ENCODE results near the gene WDR33.

Gene WDR33

DNA sequence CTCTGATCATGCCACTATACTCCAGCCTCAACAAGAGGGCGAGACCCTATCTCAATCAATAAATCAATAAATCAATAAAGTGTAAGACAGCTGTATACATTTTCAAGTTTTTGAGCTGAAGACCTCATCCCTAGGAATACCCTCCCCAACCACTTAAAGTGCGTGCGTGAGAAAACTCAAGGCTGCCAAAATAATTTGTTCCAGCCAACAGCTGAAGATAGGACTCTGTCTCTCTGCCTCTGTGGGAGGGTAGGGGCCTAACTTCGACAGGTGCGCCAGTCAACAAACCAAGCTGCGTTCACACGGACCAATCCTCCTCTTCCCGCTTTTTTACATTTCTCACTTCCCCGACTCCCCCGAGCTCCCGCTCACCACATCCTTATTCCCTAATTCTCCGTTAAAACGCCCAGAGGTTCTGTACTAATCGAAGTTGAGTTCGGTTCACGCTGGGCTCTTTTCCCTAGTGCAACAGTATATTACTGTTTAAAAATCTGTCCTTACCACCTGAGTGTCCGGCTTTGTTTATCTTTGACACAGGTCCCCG lies 46.4 kb upstream of the WDR33 start:
- Histone ChIP-seq H2AFZ (ENCODE audit: low read length) (no peak overlapping the region), H3K9me2 (ENCODE audit: low read depth, low read length) (no peaks in the 10 kb centered on the region), H4K20me1 (ENCODE audit: insufficient read depth, low read length) (no peaks in the 10 kb centered on the region)

GRCh38 chr2:127853671-127854070 lies 42.7 kb upstream of the WDR33 start:
- no peak overlapping the region for H3K4me3 ChIP-seq (ENCODE audit: low read depth, low read length, poor library complexity, severe bottlenecking)
- no peak overlapping the region for H3K9ac ChIP-seq (ENCODE audit: low read length)
- no peaks in the 10 kb centered on the region for H3K9me3 ChIP-seq (ENCODE audit: low read length)
- peak overlapping the region; percentile 38; the same call in 1 of the 2 replicates for H3K4me2 ChIP-seq (ENCODE audit: low read length)
- TF ChIP-seq, protein P1, sequence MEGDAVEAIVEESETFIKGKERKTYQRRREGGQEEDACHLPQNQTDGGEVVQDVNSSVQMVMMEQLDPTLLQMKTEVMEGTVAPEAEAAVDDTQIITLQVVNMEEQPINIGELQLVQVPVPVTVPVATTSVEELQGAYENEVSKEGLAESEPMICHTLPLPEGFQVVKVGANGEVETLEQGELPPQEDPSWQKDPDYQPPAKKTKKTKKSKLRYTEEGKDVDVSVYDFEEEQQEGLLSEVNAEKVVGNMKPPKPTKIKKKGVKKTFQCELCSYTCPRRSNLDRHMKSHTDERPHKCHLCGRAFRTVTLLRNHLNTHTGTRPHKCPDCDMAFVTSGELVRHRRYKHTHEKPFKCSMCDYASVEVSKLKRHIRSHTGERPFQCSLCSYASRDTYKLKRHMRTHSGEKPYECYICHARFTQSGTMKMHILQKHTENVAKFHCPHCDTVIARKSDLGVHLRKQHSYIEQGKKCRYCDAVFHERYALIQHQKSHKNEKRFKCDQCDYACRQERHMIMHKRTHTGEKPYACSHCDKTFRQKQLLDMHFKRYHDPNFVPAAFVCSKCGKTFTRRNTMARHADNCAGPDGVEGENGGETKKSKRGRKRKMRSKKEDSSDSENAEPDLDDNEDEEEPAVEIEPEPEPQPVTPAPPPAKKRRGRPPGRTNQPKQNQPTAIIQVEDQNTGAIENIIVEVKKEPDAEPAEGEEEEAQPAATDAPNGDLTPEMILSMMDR (IDR thresholded peaks at IDR 0.05; ENCODE audit: low read length): no peak
- TF ChIP-seq EZH2 (IDR thresholded peaks at IDR 0.05; ENCODE audit: borderline replicate concordance, low read length): no peak
- peaks cover 31% of the 10 kb centered on the region for H3K4me1 ChIP-seq (ENCODE audit: insufficient read depth, low read length, severe bottlenecking)
- no peak overlapping the region for H2AFZ ChIP-seq (ENCODE audit: low read length)
- H3K9me2 ChIP-seq (ENCODE audit: low read depth, low read length): no peaks in the 10 kb centered on the region
- peaks cover 84% of the 10 kb centered on the region for H3K79me2 ChIP-seq (ENCODE audit: insufficient read depth, low read length)
- no peaks in the 10 kb centered on the region for H3F3A ChIP-seq (ENCODE audit: insufficient read depth, low read length)
- H3K27ac ChIP-seq (ENCODE audit: low read depth, low read length, poor library complexity, severe bottlenecking): no peak overlapping the region
- H4K20me1 ChIP-seq (ENCODE audit: insufficient read depth, low read length): no peaks in the 10 kb centered on the region
- H3K36me3 ChIP-seq (ENCODE audit: insufficient read depth, low read length): peaks cover 65% of the 10 kb centered on the region
- no peaks in the 10 kb centered on the region for H3K27me3 ChIP-seq (ENCODE audit: insufficient read depth, low read length)

More for the DNA sequence above, 46.4 kb upstream of the WDR33 start:
- H3K36me3 ChIP-seq (ENCODE audit: insufficient read depth, low read length): peaks cover 29% of the 10 kb centered on the region
- H3K4me3 ChIP-seq (ENCODE audit: low read depth, low read length, poor library complexity, severe bottlenecking): peak overlapping the region; percentile 86
- H3K9me3 ChIP-seq (ENCODE audit: low read length): no peaks in the 10 kb centered on the region
- peak overlapping the region; percentile 68 for H3K27ac ChIP-seq (ENCODE audit: low read depth, low read length, poor library complexity, severe bottlenecking)
- no peaks in the 10 kb centered on the region for H3K27me3 ChIP-seq (ENCODE audit: insufficient read depth, low read length)
- H3K4me1 ChIP-seq (ENCODE audit: insufficient read depth, low read length, severe bottlenecking): peaks cover 58% of the 10 kb centered on the region
- H3K79me2 ChIP-seq (ENCODE audit: insufficient read depth, low read length): peaks cover 54% of the 10 kb centered on the region
- H3F3A ChIP-seq (ENCODE audit: insufficient read depth, low read length): no peaks in the 10 kb centered on the region
- H3K4me2 ChIP-seq (ENCODE audit: low read length): peak overlapping the region; percentile 86
- H3K9ac ChIP-seq (ENCODE audit: low read length): peak overlapping the region; percentile 91
- no peak for TF ChIP-seq EZH2 (IDR thresholded peaks at IDR 0.05; ENCODE audit: borderline replicate concordance, low read length)
- TF ChIP-seq, protein P1 (IDR thresholded peaks at IDR 0.05; ENCODE audit: low read length): no peak

GRCh38 chr2:127852388-127852787 lies 41.4 kb upstream of the WDR33 start:
- Histone ChIP-seq H3K27ac (ENCODE audit: low read depth, low read length, poor library complexity, severe bottlenecking) (no peak overlapping the region), H3K4me2 (ENCODE audit: low read length) (no peak overlapping the region), H3K79me2 (ENCODE audit: insufficient read depth, low read length) (peaks cover 80% of the 10 kb centered on the region), H3K4me3 (ENCODE audit: low read depth, low read length, poor library complexity, severe bottlenecking) (no peak overlapping the region), H3K9ac (ENCODE audit: low read length) (no peak overlapping the region), H3K36me3 (ENCODE audit: insufficient read depth, low read length) (peaks cover 78% of the 10 kb centered on the region), H3K9me3 (ENCODE audit: low read length) (no peaks in the 10 kb centered on the region), H3K4me1 (ENCODE audit: insufficient read depth, low read length, severe bottlenecking) (peaks cover 31% of the 10 kb centered on the region), H3K9me2 (ENCODE audit: low read depth, low read length) (no peaks in the 10 kb centered on the region), H3F3A (ENCODE audit: insufficient read depth, low read length) (no peaks in the 10 kb centered on the region), H2AFZ (ENCODE audit: low read length) (no peak overlapping the region), H4K20me1 (ENCODE audit: insufficient read depth, low read length) (no peaks in the 10 kb centered on the region), H3K27me3 (ENCODE audit: insufficient read depth, low read length) (no peaks in the 10 kb centered on the region)
- TF ChIP-seq, protein P1 (IDR thresholded peaks at IDR 0.05; ENCODE audit: low read length): no peak

Data from OCI-LY1 (cell line).